ENCODE results near the gene MRPL38.
A peak's percentile ranks its signal among the peaks of the same experiment; 100 is the strongest.

DNA sequence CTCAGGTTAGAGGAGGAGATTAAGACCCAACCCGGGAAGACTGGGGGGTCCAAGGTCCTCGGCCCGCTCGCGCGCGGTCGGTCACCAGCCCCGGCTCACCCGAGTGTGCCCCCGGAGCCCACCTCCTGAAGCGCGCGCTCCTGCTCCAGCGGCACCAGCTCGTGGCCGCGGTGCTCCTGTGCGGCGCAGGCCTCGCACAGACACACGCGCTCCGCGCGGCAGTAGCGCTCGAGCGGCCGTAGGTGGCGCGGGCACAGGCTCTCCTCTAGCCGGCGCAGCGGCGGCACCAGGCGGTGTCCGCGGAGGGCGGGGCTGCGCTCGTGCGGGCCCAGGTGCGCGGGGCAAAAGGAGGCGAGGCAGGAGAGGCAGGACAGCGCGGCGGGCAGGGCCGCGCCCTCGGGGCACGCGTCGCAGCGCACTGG lies 26.9 kb downstream of the MRPL38 start:
- TF ChIP-seq, protein P1, sequence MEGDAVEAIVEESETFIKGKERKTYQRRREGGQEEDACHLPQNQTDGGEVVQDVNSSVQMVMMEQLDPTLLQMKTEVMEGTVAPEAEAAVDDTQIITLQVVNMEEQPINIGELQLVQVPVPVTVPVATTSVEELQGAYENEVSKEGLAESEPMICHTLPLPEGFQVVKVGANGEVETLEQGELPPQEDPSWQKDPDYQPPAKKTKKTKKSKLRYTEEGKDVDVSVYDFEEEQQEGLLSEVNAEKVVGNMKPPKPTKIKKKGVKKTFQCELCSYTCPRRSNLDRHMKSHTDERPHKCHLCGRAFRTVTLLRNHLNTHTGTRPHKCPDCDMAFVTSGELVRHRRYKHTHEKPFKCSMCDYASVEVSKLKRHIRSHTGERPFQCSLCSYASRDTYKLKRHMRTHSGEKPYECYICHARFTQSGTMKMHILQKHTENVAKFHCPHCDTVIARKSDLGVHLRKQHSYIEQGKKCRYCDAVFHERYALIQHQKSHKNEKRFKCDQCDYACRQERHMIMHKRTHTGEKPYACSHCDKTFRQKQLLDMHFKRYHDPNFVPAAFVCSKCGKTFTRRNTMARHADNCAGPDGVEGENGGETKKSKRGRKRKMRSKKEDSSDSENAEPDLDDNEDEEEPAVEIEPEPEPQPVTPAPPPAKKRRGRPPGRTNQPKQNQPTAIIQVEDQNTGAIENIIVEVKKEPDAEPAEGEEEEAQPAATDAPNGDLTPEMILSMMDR (conservative IDR thresholded peaks at IDR 0.05; ENCODE audit: low read length) = peak; percentile 73
- TF ChIP-seq EZH2phosphoT487 (IDR thresholded peaks at IDR 0.05; ENCODE audit: borderline replicate concordance, low read depth, low read length) = no peak
